Smooth muscle cell (in vitro differentiated cells): ENCODE measurements around the gene CD300LG. TPM values are rescaled to one million over a fixed set of nuclear protein-coding genes. Genes with fewer than 3 reads are reported as not detected.
A peak's percentile ranks its signal among the peaks of the same experiment; 100 is the strongest.
"Not testable (repeated sequence)": the region's sequence is repeated elsewhere in the genome, so short reads cannot be mapped to it uniquely, and the experiment has no call there.

ENCODE experiments used
- DNase-seq: peaks from one replicate; lab custom pipeline; 2025; ENCODE audit not compliant: unreplicated experiment; lab: John Stamatoyannopoulos, UW
- H2AFZ ChIP-seq: fragments of 200-600 bp; sonication (generic); 2 replicates; pipeline ENCODE4 v1.6.0; 2016; ENCODE audit warnings: antibody characterized with exemption, low read depth, mild to moderate bottlenecking
- H3F3A ChIP-seq: fragments of 200-600 bp; sonication (generic); 2 replicates; pipeline ENCODE4 v1.6.0; 2017; ENCODE audit warnings: antibody characterized with exemption, low read depth
- H3K27ac ChIP-seq: fragments of 200-600 bp; sonication (generic); 2 replicates; pipeline ENCODE4 v1.5.1; 2016; ENCODE audit warnings: low read depth, mild to moderate bottlenecking
- H3K27me3 ChIP-seq: fragments of 200-600 bp; sonication (generic); 2 replicates; pipeline ENCODE4 v1.6.1; 2016; ENCODE audit warnings: low read depth, mild to moderate bottlenecking
- H3K36me3 ChIP-seq: fragments of 200-600 bp; sonication (generic); 2 replicates; pipeline ENCODE4 v1.5.1; 2016; ENCODE audit warnings: low read depth
- H3K4me1 ChIP-seq: fragments of 200-600 bp; sonication (generic); 2 replicates; pipeline ENCODE4 v1.5.1; 2016; ENCODE audit warnings: low read depth
- H3K4me2 ChIP-seq: fragments of 200-600 bp; sonication (generic); 2 replicates; pipeline ENCODE4 v1.6.0; 2016; ENCODE audit warnings: mild to moderate bottlenecking
- H3K4me3 ChIP-seq: fragments of 200-600 bp; sonication (generic); 2 replicates; pipeline ENCODE4 v1.5.1; 2016; ENCODE audit warnings: mild to moderate bottlenecking
- H3K79me2 ChIP-seq: fragments of 200-600 bp; sonication (generic); 2 replicates; pipeline ENCODE4 v1.6.0; 2016; ENCODE audit warnings: low read depth, mild to moderate bottlenecking
- H3K9ac ChIP-seq: fragments of 200-600 bp; sonication (generic); 2 replicates; pipeline ENCODE4 v1.6.0; 2016; ENCODE audit warnings: low read depth
- H3K9me3 ChIP-seq: fragments of 200-600 bp; sonication (generic); replicated peaks from 2 replicates; pipeline ENCODE4 v1.5.1; 2016; ENCODE audit warnings: low read depth
- H4K20me1 ChIP-seq: fragments of 200-600 bp; sonication (generic); 2 replicates; pipeline ENCODE4 v1.6.0; 2016; ENCODE audit warnings: low read depth
- CTCF ChIP-seq: fragments of 200-600 bp; sonication (generic); IDR thresholded peaks from 2 replicates; pipeline ENCODE4 v1.5.1; 2017; ENCODE audit warnings: borderline replicate concordance, mild to moderate bottlenecking, antibody characterized with exemption; ENCODE audit not compliant: insufficient read depth, poor library complexity, severe bottlenecking
- WGBS: methylation state at CpG from one replicate; pipeline ENCODE4 v1.1.7; 2016; ENCODE audit warnings: low lambda C conversion rate; 5-methylcytosine and 5-hydroxymethylcytosine counted together
- polyA plus RNA-seq: library from polyadenylated mRNA; unstranded; fragments of >200 nt; fragmentation: Nextera tagmentation; extraction: Ambion mirVana; gene quantifications from 2 replicates; pipeline ENCODE4 v1.2.1, GENCODE V29; 2016
- total RNA-seq: library from RNA; depleted of rRNA; stranded (reverse); fragments of >200 nt; gene quantifications from 2 replicates; pipeline ENCODE4 v1.2.3, GENCODE V29; 2014

Gene CD300LG
- total RNA-seq = not detected in 2 replicates
- polyA plus RNA-seq = not detected in 2 replicates

- Histone ChIP-seq H3K27me3 (no peaks in the 10 kb centered on the region), H3K27ac (no peak within 1 kb of the TSS), H3K9me3 (no peaks in the 10 kb centered on the region), H3F3A (no peaks in the 10 kb centered on the region), H4K20me1 (no peaks in the 10 kb centered on the region), H3K4me2 (no peak within 1 kb of the TSS), H2AFZ (peak within 1 kb of the TSS; percentile 75), H3K4me1 (no peaks in the 10 kb centered on the region), H3K79me2 (no peaks in the 10 kb centered on the region), H3K36me3 (no peaks in the 10 kb centered on the region), H3K9ac (no peak within 1 kb of the TSS), H3K4me3 (no peak within 1 kb of the TSS)
- 47% methylated on average over 17 of the region's 17 CpGs for WGBS
- DNase-seq = no peak
- no peak for TF ChIP-seq CTCF
These were observed at the start of gene CD300LG for GRCh38 chr17:43846963-43847371. TSS of gene CD300LG (plus strand) at chr17:43847176. CDS start at chr17:43847217, 41 bp downstream.

GRCh38 chr17:43798024-43798423 lies 49.0 kb upstream of the CD300LG start:
- not testable (repeated sequence) for H3K79me2 ChIP-seq, H4K20me1 ChIP-seq, H3K4me1 ChIP-seq, H3K27me3 ChIP-seq, H3K36me3 ChIP-seq, H3K9ac ChIP-seq, H3K9me3 ChIP-seq, H3F3A ChIP-seq, H3K4me2 ChIP-seq, H3K27ac ChIP-seq, H3K4me3 ChIP-seq, DNase-seq, H2AFZ ChIP-seq
- 86% methylated on average over 9 of the region's 9 CpGs for WGBS

GRCh38 chr17:43799047-43799446 lies 47.9 kb upstream of the CD300LG start:
- Histone ChIP-seq H3K4me1 (no peaks in the 10 kb centered on the region), H4K20me1 (no peaks in the 10 kb centered on the region), H3K27ac (no peak overlapping the region), H3K79me2 (no peaks in the 10 kb centered on the region), H3K27me3 (no peaks in the 10 kb centered on the region), H3K4me2 (no peak overlapping the region), H2AFZ (no peak overlapping the region), H3K4me3 (no peak overlapping the region), H3F3A (no peaks in the 10 kb centered on the region), H3K36me3 (no peaks in the 10 kb centered on the region), H3K9me3 (no peaks in the 10 kb centered on the region), H3K9ac (no peak overlapping the region)
- 95% methylated on average over 2 of the region's 2 CpGs for WGBS
- no peak for TF ChIP-seq CTCF
- DNase-seq = no peak

- H3K9ac ChIP-seq = no peak overlapping the region
- no peak overlapping the region for H3K4me3 ChIP-seq
- 98% methylated on average over 3 of the region's 3 CpGs for WGBS
- no peaks in the 10 kb centered on the region for H3K27me3 ChIP-seq
- no peaks in the 10 kb centered on the region for H3K36me3 ChIP-seq
- H3K79me2 ChIP-seq = no peaks in the 10 kb centered on the region
- TF ChIP-seq CTCF = no peak
- H2AFZ ChIP-seq = no peak overlapping the region
- no peak overlapping the region for H3K4me2 ChIP-seq
- no peaks in the 10 kb centered on the region for H3F3A ChIP-seq
- H4K20me1 ChIP-seq = no peaks in the 10 kb centered on the region
- no peaks in the 10 kb centered on the region for H3K4me1 ChIP-seq
- H3K27ac ChIP-seq = no peak overlapping the region
- no peak for DNase-seq
- no peaks in the 10 kb centered on the region for H3K9me3 ChIP-seq
These were observed 46.2 kb upstream of the CD300LG start for GRCh38 chr17:43800736-43801135.
